Gastrocnemius medialis (tissue), 4 donors: ENCODE results near the gene KRTAP9-9.

Experiments
- CTCF ChIP-seq, 5 experiments: fragments of 450-650 bp in 3 of 5; fragments of 200-600 bp in 2 of 5; sonication (generic) in 2 of 5; IDR thresholded peaks in 4 of 5; conservative IDR thresholded peaks in 1 of 5; 1 replicate in 4 of 5; 2 replicates in 1 of 5; pipeline ENCODE4 v1.5.1; 2016 to 2019; ENCODE audit warnings: antibody characterized with exemption in 5 of 5, mild to moderate bottlenecking in 3 of 5, moderate library complexity in 3 of 5
- POLR2A ChIP-seq, 2 donors: fragments of 450-650 bp; IDR thresholded peaks; one replicate each; pipeline ENCODE4 v1.6.1; 2017; ENCODE audit warnings: antibody characterized with exemption in 2 of 2, mild to moderate bottlenecking in 2 of 2, moderate library complexity in 2 of 2

DNA sequence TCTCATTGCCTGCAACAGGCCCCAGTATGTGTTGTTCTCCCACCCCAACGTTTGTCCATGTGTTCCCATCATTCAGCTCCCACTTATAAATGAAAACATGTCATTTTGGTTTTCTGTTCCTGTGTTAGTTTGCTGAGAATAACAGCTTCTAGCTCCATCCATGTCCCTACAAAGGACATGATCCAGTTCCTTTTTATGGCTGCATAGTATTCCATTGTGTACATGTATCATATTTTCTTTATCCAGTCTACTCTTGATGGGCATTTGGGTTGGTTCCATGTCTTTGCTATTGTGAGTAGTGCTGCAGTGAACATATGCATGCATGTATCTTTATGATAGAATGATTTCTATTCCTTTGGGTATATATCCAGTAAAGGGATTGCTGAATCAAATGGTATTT lies 39.5 kb upstream of the KRTAP9-9 start:
- TF ChIP-seq CTCF (IDR thresholded peaks at IDR 0.05 in 4 of 5, conservative IDR thresholded peaks at IDR 0.05 in 1 of 5): no peak
- no peak for TF ChIP-seq POLR2A (IDR thresholded peaks at IDR 0.05)
